Left renal cortex interstitium (tissue), 4 donors: Measurements from ENCODE around the gene GRB10. TPM values are rescaled to one million over a fixed set of nuclear protein-coding genes. Genes with fewer than 3 reads are reported as not detected.
"Not testable (repeated sequence)": the region's sequence is repeated elsewhere in the genome, so short reads cannot be mapped to it uniquely, and the experiment has no call there.

ENCODE experiments used
- DNase-seq, 4 donors: peaks; one replicate each; pipeline ENCODE4 v3.0.0-alpha.2; 2013; ENCODE audit warnings: low read depth in 4 of 4, low spot score in 2 of 4, missing footprints in 1 of 4
- polyA plus RNA-seq, 4 donors: library from polyadenylated mRNA; unstranded; fragments of 120-200 nt; gene quantifications; one replicate each; pipeline ENCODE4 v1.2.1, GENCODE V29; 2013; ENCODE audit not compliant: insufficient read length in 4 of 4

GRB10 gene
- polyA plus RNA-seq, 4 donors, result 25.7 to 47.8 (median 35.6) TPM

- DNase-seq, result no peak
Measured at GRCh38 chr7:50594734-50595485, 187.8 kb downstream of the GRB10 start.

- DNase-seq, result no peak
Measured at GRCh38 chr7:50594136-50594535, 188.6 kb downstream of the GRB10 start.

- DNase-seq, result no peak
Measured at GRCh38 chr7:50592940-50593339, 189.8 kb downstream of the GRB10 start.

GRCh38 chr7:50591480-50592438 is 190.9 kb downstream of the GRB10 start:
- DNase-seq, result no peak

GRCh38 chr7:50591098-50591479 is 191.6 kb downstream of the GRB10 start:
- DNase-seq, result no peak

- DNase-seq, result no peak
Measured at GRCh38 chr7:50590535-50590934, 192.2 kb downstream of the GRB10 start.

GRCh38 chr7:50589364-50589763 is 193.3 kb downstream of the GRB10 start:
- no peak for DNase-seq

- DNase-seq, result no peak
Measured at GRCh38 chr7:50588937-50589336, 193.8 kb downstream of the GRB10 start.

GRCh38 chr7:50587737-50588136 is 195.0 kb downstream of the GRB10 start:
- no peak for DNase-seq

- no peak for DNase-seq
Measured at GRCh38 chr7:50584793-50585408, 197.8 kb downstream of the GRB10 start.

- no peak for DNase-seq
Measured at GRCh38 chr7:50584386-50584785, 198.3 kb downstream of the GRB10 start.

GRCh38 chr7:50583295-50583694 is 199.4 kb downstream of the GRB10 start:
- not testable (repeated sequence) for DNase-seq

- not testable (repeated sequence) for DNase-seq
Measured at GRCh38 chr7:50582271-50582670, 200.4 kb downstream of the GRB10 start.

GRCh38 chr7:50580666-50581065 is 202.0 kb downstream of the GRB10 start:
- not testable (repeated sequence) for DNase-seq

GRCh38 chr7:50580057-50580456 is 202.6 kb downstream of the GRB10 start:
- no peak for DNase-seq

GRCh38 chr7:50578105-50578504 is 204.6 kb downstream of the GRB10 start:
- not testable (repeated sequence) for DNase-seq

GRCh38 chr7:50577569-50577968 is 205.1 kb downstream of the GRB10 start:
- DNase-seq, result no peak

GRCh38 chr7:50576388-50576787 is 206.3 kb downstream of the GRB10 start:
- DNase-seq, result not testable (repeated sequence)

- DNase-seq, result no peak
Measured at GRCh38 chr7:50567715-50568261, 214.9 kb downstream of the GRB10 start.

GRCh38 chr7:50565977-50566376 is 216.7 kb downstream of the GRB10 start:
- DNase-seq, result no peak

- no peak for DNase-seq
Measured at GRCh38 chr7:50565559-50565916, 217.2 kb downstream of the GRB10 start.
